H1 (cell line): ENCODE measurements around the gene BTBD18. TPM values are rescaled to one million over a fixed set of nuclear protein-coding genes. Genes with fewer than 3 reads are reported as not detected.

Source experiments
- ATF2 ChIP-seq: IDR thresholded peaks from 2 replicates; pipeline ENCODE4 v1.6.1; 2012; ENCODE audit warnings: low read length, inconsistent platforms
- CREB1 ChIP-seq: IDR thresholded peaks from 2 replicates; pipeline ENCODE4 v1.6.1; 2012; ENCODE audit warnings: inconsistent platforms
- CTBP2 ChIP-seq: IDR thresholded peaks from 2 replicates; pipeline ENCODE4 v1.7.0; 2011; ENCODE audit warnings: borderline replicate concordance, mild to moderate bottlenecking, moderate library complexity, mixed read lengths, low read length; ENCODE audit not compliant: insufficient read depth, insufficient read length
- CTCF ChIP-seq, 3 experiments: IDR thresholded peaks; 1 replicate in 2 of 3; 2 replicates in 1 of 3; pipeline versions ENCODE4 v1.5.1 to v1.6.1; 2011; ENCODE audit warnings: low read length in 3 of 3, mild to moderate bottlenecking in 3 of 3, inconsistent platforms in 2 of 3, low read depth in 1 of 3, moderate library complexity in 1 of 3; ENCODE audit not compliant: insufficient read depth in 1 of 3; ENCODE audit errors: control extremely low read depth in 1 of 3
- E2F6 ChIP-seq: IDR thresholded peaks from 2 replicates; pipeline ENCODE4 v1.6.1; 2012; ENCODE audit warnings: inconsistent platforms
- EP300 ChIP-seq, 2 experiments: IDR thresholded peaks; 1 replicate in 1 of 2; 2 replicates in 1 of 2; pipeline ENCODE4 v1.6.1; 2011 to 2012; ENCODE audit warnings: low read depth in 2 of 2, low read length in 2 of 2, mild to moderate bottlenecking in 2 of 2, borderline replicate concordance in 1 of 2, inconsistent platforms in 1 of 2, moderate library complexity in 1 of 2
- JUN ChIP-seq: IDR thresholded peaks from 2 replicates; pipeline ENCODE4 v1.6.1; 2011; ENCODE audit warnings: low read depth, mild to moderate bottlenecking, improper control_type of control experiment, low read length
- KDM1A ChIP-seq: fragments of 200-600, 300-600 bp; sonication (generic); IDR thresholded peaks from 2 replicates; pipeline ENCODE4 v1.7.1; 2016; ENCODE audit warnings: mild to moderate bottlenecking, low read length, borderline replicate concordance
- KDM4A ChIP-seq: IDR thresholded peaks from one replicate; pipeline ENCODE4 v1.7.1; 2012; ENCODE audit warnings: low read depth, mild to moderate bottlenecking, moderate library complexity, low read length, inconsistent platforms; ENCODE audit not compliant: severe bottlenecking
- KDM5A ChIP-seq: fragments of 200-600 bp; IDR thresholded peaks from 2 replicates; pipeline ENCODE4 v1.7.1; 2012; ENCODE audit warnings: mild to moderate bottlenecking, low read length, inconsistent platforms, mixed read lengths
- PHF8 ChIP-seq: fragments of 200-600 bp; sonication (generic); conservative IDR thresholded peaks from 2 replicates; pipeline ENCODE4 v1.7.1; 2012; ENCODE audit warnings: low read depth, mild to moderate bottlenecking, inconsistent platforms, low read length, moderate library complexity
- POLR2A ChIP-seq, 2 experiments: IDR thresholded peaks; 1 replicate in 1 of 2; 2 replicates in 1 of 2; pipeline ENCODE4 v1.6.1; 2011; ENCODE audit warnings: low read depth in 2 of 2, low read length in 2 of 2, mild to moderate bottlenecking in 2 of 2; ENCODE audit errors: control extremely low read depth in 1 of 2
- RFX5 ChIP-seq: IDR thresholded peaks from 2 replicates; pipeline ENCODE4 v1.6.1; 2011; ENCODE audit warnings: low read depth, low read length, improper control_type of control experiment, borderline replicate concordance
- SIN3A ChIP-seq, 2 experiments: IDR thresholded peaks in 1 of 2; conservative IDR thresholded peaks in 1 of 2; 2 replicates each; pipeline ENCODE4 v1.6.1; 2011 to 2012; ENCODE audit warnings: low read length in 2 of 2, improper control_type of control experiment in 1 of 2, low read depth in 1 of 2, mild to moderate bottlenecking in 1 of 2
- SIX5 ChIP-seq: IDR thresholded peaks from 2 replicates; pipeline ENCODE4 v1.6.1; 2011; ENCODE audit warnings: mild to moderate bottlenecking, low read depth, low read length
- SP4 ChIP-seq: IDR thresholded peaks from 2 replicates; pipeline ENCODE4 v1.6.1; 2012; ENCODE audit warnings: low read length, inconsistent platforms
- TEAD4 ChIP-seq: IDR thresholded peaks from 2 replicates; pipeline ENCODE4 v1.6.1; 2012; ENCODE audit warnings: low read depth, low read length, inconsistent platforms, mixed read lengths
- ZNF274 ChIP-seq: IDR thresholded peaks from 2 replicates; pipeline ENCODE4 v1.7.0; 2012; ENCODE audit warnings: low read length, borderline replicate concordance; ENCODE audit errors: extremely low read depth
- polyA plus RNA-seq, 7 experiments: library from polyadenylated mRNA; depleted of rRNA in 3 of 7; stranded (reverse) in 5 of 7; unstranded in 2 of 7; fragments of >200 nt in 5 of 7; fragments of 200-250 nt in 2 of 7; gene quantifications; 1 replicate in 5 of 7; 2 replicates in 1 of 7; 4 replicates in 1 of 7; pipeline versions ENCODE4 v1.2.1 to v1.2.3, GENCODE V29; 2011 to 2013; ENCODE audit warnings: missing spikeins in 2 of 7, mixed read lengths in 2 of 7
- total RNA-seq: library from RNA; stranded (reverse); fragmentation: NEBNext Ultra II Directional; extraction: Animal tissue kit (Norgen Biotek cat#: 25700); gene quantifications from 2 replicates; pipeline ENCODE4 v1.2.1, GENCODE V29; 2021

BTBD18 gene
- total and polyA plus RNA-seq, 2 of the 8 experiments (the other 6 are each of a cell fraction or from before 2014, with no cell fraction given), result 0.03 TPM; not detected in 1

- no peak for TF ChIP-seq KDM4A
- TF ChIP-seq CTBP2, result no peak
- TF ChIP-seq PHF8, result no peak; the same call in 1 of the 2 replicates
- no peak for TF ChIP-seq CTCF (IDR thresholded peaks at IDR 0.05; ENCODE audit: control extremely low read depth in 1 of 3, insufficient read depth in 1 of 3, low read depth in 1 of 3, low read length in 3 of 3)
- no peak for TF ChIP-seq KDM5A
- TF ChIP-seq SIN3A (conservative IDR thresholded peaks at IDR 0.05 in 1 of 2, IDR thresholded peaks at IDR 0.05 in 1 of 2; ENCODE audit: low read depth in 1 of 2, low read length in 2 of 2), result peak; percentile 43 to 80; a peak in 1 of 4 replicates
- TF ChIP-seq E2F6, result no peak
- peak; percentile 54; the same call in 1 of the 2 replicates for TF ChIP-seq CREB1
- peak; percentile 84 to 91 for TF ChIP-seq POLR2A (IDR thresholded peaks at IDR 0.05; ENCODE audit: control extremely low read depth in 1 of 2, low read depth in 2 of 2, low read length in 2 of 2)
- no peak for TF ChIP-seq KDM1A
- TF ChIP-seq RFX5, result no peak
- TF ChIP-seq JUN, result 0 out of 2 replicates have a peak, but pooled peaks have one; percentile 12
- no peak for TF ChIP-seq TEAD4
- TF ChIP-seq SP4, result no peak
- TF ChIP-seq SIX5, result no peak
- no peak for TF ChIP-seq ZNF274
- peak; percentile 78; the same call in 1 of the 2 replicates for TF ChIP-seq ATF2
- TF ChIP-seq EP300 (IDR thresholded peaks at IDR 0.05; ENCODE audit: borderline replicate concordance in 1 of 2, low read depth in 2 of 2, low read length in 2 of 2), result no peak; a peak in 1 of 3 replicates
These were observed 9.9 kb upstream of the BTBD18 start, which contains the start of gene CTNND1 (continued) for GRCh38 chr11:57761301-57762234.
